Caco-2 (cell line): ENCODE measurements around the gene WNT3A. TPM values are rescaled to one million over a fixed set of nuclear protein-coding genes. Genes with fewer than 3 reads are reported as not detected.

Source experiments
- Bru-seq: library from RNA; stranded (reverse); fragments of 400-500 nt; gene quantifications from one replicate; lab custom pipeline; 2021; lab: Mats Ljungman, UMichigan
- BruChase-seq, 2 experiments: library from RNA; stranded (reverse); fragments of 400-500 nt; gene quantifications; one replicate each; lab custom pipeline; 2021; lab: Mats Ljungman, UMichigan
- BruUV-seq: library from RNA; stranded (reverse); fragments of 400-500 nt; replicated peaks from 2 replicates; lab custom pipeline; 2021; lab: Mats Ljungman, UMichigan
- CTCF ChIA-PET: fragments of 300-600 bp; sonication (Branson Sonifier 250); formaldehyde crosslinking; loops from one replicate; lab custom pipeline; 2022; ENCODE audit warnings: antibody characterized with exemption; lab: Charles Lee
- POLR2A ChIA-PET: fragments of 300-600 bp; sonication (Branson Sonifier 250); formaldehyde crosslinking; loops from one replicate; lab custom pipeline; 2022; ENCODE audit warnings: antibody characterized with exemption; lab: Charles Lee
- DNase-seq, 2 experiments: peaks; one replicate each; pipeline versions ENCODE4 v3.0.0 to v3.0.0-alpha.2; 2020 to 2022
- H3K27me3 ChIP-seq: replicated peaks from 2 replicates; pipeline ENCODE4 v1.6.0; 2011; ENCODE audit warnings: low read length; ENCODE audit not compliant: control insufficient read depth, insufficient read depth
- H3K36me3 ChIP-seq: 2 replicates; pipeline ENCODE4 v1.5.1; 2011; ENCODE audit warnings: low read length; ENCODE audit not compliant: control insufficient read depth, insufficient read depth
- H3K4me1 ChIP-seq: fragments of 250-450 bp; sonication (Bioruptor Pico); 2 replicates; pipeline ENCODE4 v1.5.1; 2020; ENCODE audit warnings: mild to moderate bottlenecking
- H3K4me3 ChIP-seq: 2 replicates; pipeline ENCODE4 v1.5.1; 2011; ENCODE audit warnings: low read depth, mild to moderate bottlenecking, control low read depth, low read length
- H3K9me3 ChIP-seq: fragments of 250-450 bp; sonication (Bioruptor Pico); 2 replicates; pipeline ENCODE4 v1.5.1; 2020; ENCODE audit warnings: mild to moderate bottlenecking, moderate library complexity
- H3K27ac Mint-ChIP-seq: one replicate; pipeline ENCODE4 v1.8.0; 2022; ENCODE audit warnings: mixed read lengths; ENCODE audit not compliant: unreplicated experiment
- H3K27me3 Mint-ChIP-seq: one replicate; pipeline ENCODE4 v1.8.0; 2022; ENCODE audit warnings: mixed read lengths; ENCODE audit not compliant: insufficient read depth, unreplicated experiment
- H3K36me3 Mint-ChIP-seq: one replicate; pipeline ENCODE4 v1.8.0; 2022; ENCODE audit warnings: mild to moderate bottlenecking, mixed read lengths; ENCODE audit not compliant: insufficient read depth, unreplicated experiment
- H3K4me1 Mint-ChIP-seq: one replicate; pipeline ENCODE4 v1.8.0; 2022; ENCODE audit warnings: low read depth, mixed read lengths; ENCODE audit not compliant: unreplicated experiment
- H3K4me3 Mint-ChIP-seq: one replicate; pipeline ENCODE4 v1.8.0; 2022; ENCODE audit warnings: mild to moderate bottlenecking, moderate library complexity, mixed read lengths; ENCODE audit not compliant: unreplicated experiment
- H3K9me3 Mint-ChIP-seq: one replicate; pipeline ENCODE4 v1.8.0; 2022; ENCODE audit warnings: mixed read lengths; ENCODE audit not compliant: unreplicated experiment
- CTCF ChIP-seq, 2 experiments: fragments of 200-600 bp in 1 of 2; IDR thresholded peaks; 1 replicate in 1 of 2; 2 replicates in 1 of 2; pipeline versions ENCODE4 v1.5.1 to v1.8.0; 2011 to 2022; ENCODE audit warnings: antibody characterized with exemption in 1 of 2, control low read depth in 1 of 2, inconsistent platforms in 1 of 2, low read depth in 1 of 2, low read length in 1 of 2, mild to moderate bottlenecking in 1 of 2, moderate library complexity in 1 of 2; ENCODE audit not compliant: insufficient read depth in 1 of 2, severe bottlenecking in 1 of 2, unreplicated experiment in 1 of 2
- intact Hi-C: fragments of 100-400 bp; cut with micrococcal nuclease; formaldehyde crosslinking; loops from one replicate; pipeline ENCODE4 v1.10.0; 2022; ENCODE audit not compliant: unreplicated experiment
- long read RNA-seq: library from polyadenylated mRNA; stranded (forward); transcript quantifications from one replicate; pipeline ENCODE4 v2.0.0, GENCODE V29; 2022
- total RNA-seq: library from RNA; stranded (reverse); gene quantifications from 2 replicates; pipeline ENCODE4 v1.2.3, GENCODE V29; 2022

The WNT3A gene
- total RNA-seq (0.09 TPM in 2 replicates), Bru-seq, nascent RNA (percentile 6 among the genes with signal in this experiment), BruChase-seq, experiment 1, labeled RNA remaining after a 2-hour chase (percentile 3 among the genes with signal in this experiment), BruChase-seq, experiment 2, labeled RNA remaining after a 6-hour chase (percentile 4 among the genes with signal in this experiment)
- long read RNA-seq, partial matches to known transcripts, result 0 of 1 reads
- long read RNA-seq, other reads (novel, unspliced or antisense), result 1 of 1 reads

GRCh38 chr1:228006786-228007048, at the start of gene WNT3A:
TSS of gene WNT3A (plus strand) at chr1:228006998. CDS start at chr1:228007129, 131 bp downstream.
- no peaks in the 10 kb centered on the region for H3K9me3 ChIP-seq
- H3K36me3 Mint-ChIP-seq, result no peaks in the 10 kb centered on the region
- POLR2A ChIA-PET, result no interaction called here
- peak within 1 kb of the TSS; percentile 14; the same call in 1 of the 2 replicates for H3K4me3 ChIP-seq
- no peaks in the 10 kb centered on the region; the same call in none of the 2 replicates for H3K27me3 ChIP-seq
- intact Hi-C loops, result no loop called here
- H3K27me3 Mint-ChIP-seq, result peaks cover 28% of the 10 kb centered on the region
- BruUV-seq, result no TSS peak
- CTCF ChIA-PET, result no interaction called here
- H3K4me3 Mint-ChIP-seq, result peak within 1 kb of the TSS; percentile 51
- no peaks in the 10 kb centered on the region for H3K9me3 Mint-ChIP-seq
- no peak for DNase-seq
- no peaks in the 10 kb centered on the region for H3K36me3 ChIP-seq
- 0 out of 2 replicates have a peak, but pooled peaks cover 4% of the 10 kb centered on the region for H3K4me1 ChIP-seq
- H3K4me1 Mint-ChIP-seq, result no peaks in the 10 kb centered on the region
- no peak within 1 kb of the TSS for H3K27ac Mint-ChIP-seq
- TF ChIP-seq CTCF (IDR thresholded peaks at IDR 0.05; ENCODE audit: insufficient read depth in 1 of 2, low read depth in 1 of 2, low read length in 1 of 2, severe bottlenecking in 1 of 2, unreplicated experiment in 1 of 2), result no peak

GRCh38 chr1:227958617-227959324, 48.0 kb upstream of the WNT3A start:
- TF ChIP-seq CTCF (IDR thresholded peaks at IDR 0.05; ENCODE audit: insufficient read depth in 1 of 2, low read depth in 1 of 2, low read length in 1 of 2, severe bottlenecking in 1 of 2, unreplicated experiment in 1 of 2), result no peak
- H3K36me3 ChIP-seq, result no peaks in the 10 kb centered on the region
- intact Hi-C loops, result no loop called here
- Mint-ChIP-seq H3K9me3 (no peaks in the 10 kb centered on the region), H3K4me1 (no peaks in the 10 kb centered on the region), H3K27ac (no peak overlapping the region), H3K27me3 (peaks cover 12% of the 10 kb centered on the region), H3K4me3 (no peak overlapping the region), H3K36me3 (no peaks in the 10 kb centered on the region)
- H3K27me3 ChIP-seq, result no peaks in the 10 kb centered on the region
- ChIA-PET POLR2A (no interaction called here), CTCF (no interaction called here)
- DNase-seq, result no peak
- H3K9me3 ChIP-seq, result peaks cover 7% of the 10 kb centered on the region; the same call in 1 of the 2 replicates
- no peaks in the 10 kb centered on the region for H3K4me1 ChIP-seq
- no peak overlapping the region for H3K4me3 ChIP-seq
- no TSS peak for BruUV-seq

GRCh38 chr1:227959325-227959860, 47.4 kb upstream of the WNT3A start:
- DNase-seq, result no peak
- Mint-ChIP-seq H3K9me3 (no peaks in the 10 kb centered on the region), H3K27ac (no peak overlapping the region), H3K36me3 (no peaks in the 10 kb centered on the region), H3K4me3 (no peak overlapping the region), H3K27me3 (peaks cover 12% of the 10 kb centered on the region), H3K4me1 (no peaks in the 10 kb centered on the region)
- Histone ChIP-seq H3K4me3 (no peak overlapping the region), H3K36me3 (no peaks in the 10 kb centered on the region), H3K4me1 (no peaks in the 10 kb centered on the region), H3K27me3 (no peaks in the 10 kb centered on the region), H3K9me3 (peaks cover 7% of the 10 kb centered on the region; the same call in 1 of the 2 replicates)
- intact Hi-C loops, result no loop called here
- TF ChIP-seq CTCF (IDR thresholded peaks at IDR 0.05; ENCODE audit: insufficient read depth in 1 of 2, low read depth in 1 of 2, low read length in 1 of 2, severe bottlenecking in 1 of 2, unreplicated experiment in 1 of 2), result no peak
- ChIA-PET POLR2A (no interaction called here), CTCF (no interaction called here)
- BruUV-seq, result no TSS peak
